Activated CD8-positive, alpha-beta memory T cell treated with anti-CD3 and anti-CD28 coated beads for 1 hour (primary cell): ENCODE measurements around the gene RIMS4.
"Not testable (repeated sequence)": the region's sequence is repeated elsewhere in the genome, so short reads cannot be mapped to it uniquely, and the experiment has no call there.

Experiments
- DNase-seq, 2 donors: peaks; one replicate each; pipeline ENCODE4 v3.0.0-alpha.2; 2020; ENCODE audit warnings: low read depth in 1 of 2; ENCODE audit errors: extremely low read depth in 1 of 2

RIMS4 gene

GRCh38 chr20:44765701-44766347, 44.5 kb downstream of the RIMS4 start:
- DNase-seq, result no peak

GRCh38 chr20:44765091-44765490, 45.3 kb downstream of the RIMS4 start:
- no peak for DNase-seq

GRCh38 chr20:44763798-44764197, 46.5 kb downstream of the RIMS4 start:
- not testable (repeated sequence) for DNase-seq

GRCh38 chr20:44762466-44763140, 47.7 kb downstream of the RIMS4 start:
- no peak for DNase-seq

- DNase-seq, result no peak
Measured at GRCh38 chr20:44761423-44761822, 48.9 kb downstream of the RIMS4 start.

- no peak for DNase-seq
Measured at GRCh38 chr20:44759595-44759994, 50.8 kb downstream of the RIMS4 start.

- DNase-seq, result no peak
Measured at GRCh38 chr20:44758247-44759101, 51.9 kb downstream of the RIMS4 start.

- no peak for DNase-seq
Measured at GRCh38 chr20:44756956-44757355, 53.4 kb downstream of the RIMS4 start.

GRCh38 chr20:44756011-44756688, 54.2 kb downstream of the RIMS4 start:
- DNase-seq, result no peak

- no peak for DNase-seq
Measured at GRCh38 chr20:44754554-44754953, 55.8 kb downstream of the RIMS4 start.

GRCh38 chr20:44752099-44752931, 58.0 kb downstream of the RIMS4 start:
- DNase-seq, result no peak

GRCh38 chr20:44750081-44750805, 60.1 kb downstream of the RIMS4 start:
- DNase-seq, result no peak

GRCh38 chr20:44748005-44748370, 62.4 kb downstream of the RIMS4 start:
- no peak for DNase-seq

- DNase-seq, result peak in 1 of 2 donors; percentile 30
Measured at GRCh38 chr20:44747166-44748004, 63.0 kb downstream of the RIMS4 start.

GRCh38 chr20:44746367-44747165, 63.8 kb downstream of the RIMS4 start:
- no peak for DNase-seq

GRCh38 chr20:44745598-44746366, 64.6 kb downstream of the RIMS4 start, which contains the start of gene KCNK15:
Gene KCNK15 (plus strand): TSS chr20:44745865. CDS start chr20:44745911, 46 bp downstream.
- peak in 1 of 2 donors; percentile 9 for DNase-seq

- DNase-seq, result no peak
Measured at GRCh38 chr20:44745122-44745597, 65.2 kb downstream of the RIMS4 start.
